ENCODE measurements around the gene MAP7D1. TPM values are rescaled to one million over a fixed set of nuclear protein-coding genes. Genes with fewer than 3 reads are reported as not detected.

MAP7D1 gene
- total RNA-seq, 4 donors from 2014 or later = 73.3 to 244 (median 115) TPM

DNA sequence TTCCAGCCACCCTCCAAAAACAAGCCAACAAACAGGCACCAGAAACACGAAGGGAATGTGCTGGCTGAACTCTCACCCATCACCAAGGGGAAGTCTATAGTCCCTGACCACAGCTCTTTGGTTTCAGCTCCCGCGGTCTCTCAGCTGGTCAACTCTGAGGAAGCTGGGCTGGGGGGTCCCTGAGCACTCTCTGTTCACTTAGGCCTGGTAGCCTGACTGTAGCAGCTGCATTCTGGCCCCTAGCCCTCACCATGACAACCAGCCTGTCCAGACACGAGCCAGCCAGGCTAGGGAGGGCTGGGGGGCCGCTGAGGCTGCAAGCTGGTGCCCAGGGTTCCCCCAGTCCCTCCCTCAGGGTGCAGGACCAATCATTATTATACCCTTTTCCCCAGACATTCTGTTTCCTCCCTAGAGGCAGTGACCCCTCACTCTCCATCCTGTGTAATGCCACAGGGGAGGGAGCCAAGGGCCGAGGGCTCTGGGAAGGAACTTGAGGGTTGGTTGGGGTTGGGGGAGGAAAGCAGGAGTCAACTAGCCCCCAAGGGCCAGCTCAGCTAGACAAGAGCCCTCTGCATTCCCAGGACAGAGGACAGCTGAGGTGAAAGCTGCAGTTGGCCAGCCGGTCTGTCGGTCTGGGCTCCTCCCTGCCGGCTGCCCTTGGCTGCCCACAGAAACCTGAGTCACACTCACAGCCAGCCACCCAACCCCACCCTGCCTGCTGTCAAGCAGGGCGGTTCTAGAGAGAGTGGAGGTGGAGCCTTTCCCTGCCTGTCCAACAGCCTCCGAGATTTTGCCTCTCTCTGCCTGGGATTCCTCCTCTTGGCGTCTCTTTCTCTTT is 5.4 kb upstream of the MAP7D1 start:
- TF ChIP-seq, protein P1, sequence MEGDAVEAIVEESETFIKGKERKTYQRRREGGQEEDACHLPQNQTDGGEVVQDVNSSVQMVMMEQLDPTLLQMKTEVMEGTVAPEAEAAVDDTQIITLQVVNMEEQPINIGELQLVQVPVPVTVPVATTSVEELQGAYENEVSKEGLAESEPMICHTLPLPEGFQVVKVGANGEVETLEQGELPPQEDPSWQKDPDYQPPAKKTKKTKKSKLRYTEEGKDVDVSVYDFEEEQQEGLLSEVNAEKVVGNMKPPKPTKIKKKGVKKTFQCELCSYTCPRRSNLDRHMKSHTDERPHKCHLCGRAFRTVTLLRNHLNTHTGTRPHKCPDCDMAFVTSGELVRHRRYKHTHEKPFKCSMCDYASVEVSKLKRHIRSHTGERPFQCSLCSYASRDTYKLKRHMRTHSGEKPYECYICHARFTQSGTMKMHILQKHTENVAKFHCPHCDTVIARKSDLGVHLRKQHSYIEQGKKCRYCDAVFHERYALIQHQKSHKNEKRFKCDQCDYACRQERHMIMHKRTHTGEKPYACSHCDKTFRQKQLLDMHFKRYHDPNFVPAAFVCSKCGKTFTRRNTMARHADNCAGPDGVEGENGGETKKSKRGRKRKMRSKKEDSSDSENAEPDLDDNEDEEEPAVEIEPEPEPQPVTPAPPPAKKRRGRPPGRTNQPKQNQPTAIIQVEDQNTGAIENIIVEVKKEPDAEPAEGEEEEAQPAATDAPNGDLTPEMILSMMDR (IDR thresholded peaks at IDR 0.05) = no peak
- ATAC-seq (ENCODE audit: low FRiP score) (peak; percentile 75), DNase-seq (ENCODE audit: low spot score) (peak; percentile 63)

DNA sequence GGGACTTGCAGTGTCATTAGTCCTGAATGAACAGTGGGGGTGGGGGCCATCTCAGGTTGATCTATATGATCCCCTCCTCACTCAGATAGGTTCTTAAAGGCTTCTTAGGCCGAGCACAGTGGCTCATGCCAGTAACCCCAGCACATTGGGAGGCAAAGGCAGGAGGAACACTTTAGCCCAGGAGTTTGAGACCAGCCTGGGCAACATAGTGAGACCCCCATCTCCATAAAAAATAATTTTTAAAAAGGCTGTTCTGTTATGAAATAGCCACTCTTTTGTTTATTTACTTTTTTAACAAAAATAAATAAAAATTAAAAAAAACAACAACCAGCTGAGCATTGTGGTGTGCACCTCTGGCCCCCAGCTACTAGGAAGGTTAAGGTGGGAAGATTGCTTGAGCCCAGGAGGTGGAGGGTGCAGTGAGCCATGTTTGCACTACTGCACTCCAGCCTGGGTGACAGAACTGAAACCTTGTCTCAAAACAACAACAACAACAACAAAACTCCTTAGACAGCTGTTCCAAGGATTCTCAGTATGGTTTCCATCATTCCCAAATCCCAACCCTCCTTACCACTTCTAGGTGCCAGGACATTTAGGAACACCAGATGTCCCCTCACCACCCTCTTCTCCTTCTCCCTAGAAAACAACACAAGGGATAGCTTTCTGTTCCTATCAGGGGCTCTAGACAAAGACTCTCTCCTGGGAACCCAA is 4.7 kb upstream of the MAP7D1 start:
- TF ChIP-seq, protein P1 (IDR thresholded peaks at IDR 0.05) = no peak
- no peak for ATAC-seq (ENCODE audit: low FRiP score)
- no peak for DNase-seq (ENCODE audit: low spot score)

DNA sequence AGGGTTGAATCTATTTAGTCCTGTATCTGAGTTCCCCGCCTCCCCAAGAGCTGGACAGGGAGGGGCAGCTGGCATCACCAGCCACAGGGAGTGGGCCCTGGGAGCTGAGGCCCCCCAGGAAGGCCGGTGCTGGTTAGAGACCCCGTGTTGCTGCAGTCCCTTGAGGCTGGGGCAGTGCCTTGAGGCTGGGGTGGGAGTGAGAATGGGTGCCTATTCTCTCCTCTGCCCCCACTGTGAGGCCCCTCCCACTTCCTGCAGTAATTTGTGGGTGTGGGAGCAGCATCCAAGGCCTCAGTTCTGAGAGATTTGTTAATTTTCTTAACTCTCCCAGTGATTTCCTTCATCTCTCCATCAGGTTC is 4.1 kb upstream of the MAP7D1 start:
- ATAC-seq (ENCODE audit: low FRiP score) = no peak
- no peak for DNase-seq (ENCODE audit: low spot score)
- TF ChIP-seq, protein P1 (IDR thresholded peaks at IDR 0.05) = no peak

DNA sequence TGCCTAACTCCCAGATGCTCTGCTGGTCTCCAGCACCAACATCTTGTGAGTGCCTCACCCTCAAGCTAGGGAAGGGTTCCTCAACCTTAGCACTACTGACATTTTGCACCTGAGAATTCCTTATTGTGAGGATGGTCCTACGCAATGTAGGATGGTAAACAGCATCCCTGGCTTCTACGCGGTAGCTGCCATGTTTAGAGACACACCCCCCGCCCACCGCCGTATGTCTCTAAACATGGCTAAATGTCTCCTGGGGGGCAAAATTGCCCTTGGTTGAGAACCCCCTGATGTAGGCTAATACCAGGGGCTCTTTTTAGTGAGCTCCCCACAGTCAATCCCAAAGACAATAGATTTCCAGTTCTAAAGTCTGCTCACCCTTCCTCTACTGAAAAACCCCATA is 2.5 kb upstream of the MAP7D1 start:
- TF ChIP-seq, protein P1 (IDR thresholded peaks at IDR 0.05) = no peak
- DNase-seq (ENCODE audit: low spot score) (no peak), ATAC-seq (ENCODE audit: low FRiP score) (no peak)

DNA sequence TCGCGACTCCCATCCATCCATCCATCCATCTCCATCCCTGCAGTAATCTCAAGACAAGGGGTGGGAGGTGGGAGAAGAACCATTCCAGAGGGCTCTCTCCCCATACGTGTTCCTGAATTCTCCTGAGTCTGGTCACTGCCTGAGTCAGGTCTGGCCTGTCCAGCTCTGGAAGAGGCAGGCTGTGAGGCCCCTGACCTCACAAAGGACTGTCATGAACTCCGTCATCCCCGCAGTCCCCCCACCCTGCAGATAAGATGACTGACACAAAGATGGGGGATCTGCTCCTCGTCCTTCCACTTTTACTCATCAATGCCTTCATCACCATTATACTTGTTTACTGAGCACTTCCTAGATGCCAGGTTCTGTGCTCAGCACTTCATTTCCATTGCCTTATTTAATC is 1.6 kb upstream of the MAP7D1 start:
- TF ChIP-seq, protein P1 (IDR thresholded peaks at IDR 0.05) = no peak
- DNase-seq (ENCODE audit: low spot score) (no peak), ATAC-seq (ENCODE audit: low FRiP score) (no peak)

DNA sequence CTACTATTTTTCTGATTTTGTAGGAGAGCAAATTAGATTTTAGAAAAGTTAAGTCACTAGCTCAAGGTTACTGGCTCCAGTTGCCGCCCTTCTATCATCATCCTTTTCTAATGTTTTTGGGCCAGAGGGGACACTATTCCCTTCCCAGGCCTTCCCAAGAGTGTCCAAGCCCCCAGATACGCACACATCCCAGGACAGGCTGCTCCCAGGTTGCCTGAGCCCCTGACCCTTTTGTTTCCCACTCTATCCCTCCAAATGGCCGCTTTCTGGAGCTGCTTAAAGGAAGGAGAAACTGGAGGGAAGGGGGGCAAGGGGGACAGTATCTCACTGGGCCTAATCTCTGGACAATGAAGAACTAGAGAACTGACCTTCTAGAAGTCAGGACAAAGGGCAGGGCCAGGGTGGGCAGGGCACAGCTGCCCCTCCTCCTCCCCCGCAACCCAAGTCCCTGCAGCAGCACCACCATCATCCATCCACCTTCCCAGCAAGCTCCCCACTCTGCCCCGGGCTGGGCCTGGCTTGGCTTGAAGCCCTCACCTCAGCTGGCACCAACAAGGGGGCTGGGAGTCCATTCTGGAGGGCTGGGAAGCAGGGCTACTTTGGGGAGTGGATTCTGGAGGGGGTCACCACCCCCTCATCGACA is 1.1 kb upstream of the MAP7D1 start:
- TF ChIP-seq, protein P1 (IDR thresholded peaks at IDR 0.05) = no peak
- DNase-seq (ENCODE audit: low spot score) = no peak
- ATAC-seq (ENCODE audit: low FRiP score) = no peak

All from omental fat pad (tissue), 4 donors.